Caco-2 (cell line): Measurements from ENCODE around the gene GTPBP4. TPM values are rescaled to one million over a fixed set of nuclear protein-coding genes. Genes with fewer than 3 reads are reported as not detected.

Experiments
- BruUV-seq: library from RNA; stranded (reverse); fragments of 400-500 nt; replicated peaks from 2 replicates; lab custom pipeline; 2021; lab: Mats Ljungman, UMichigan
- CTCF ChIA-PET: fragments of 300-600 bp; sonication (Branson Sonifier 250); formaldehyde crosslinking; loops from one replicate; lab custom pipeline; 2022; ENCODE audit warnings: antibody characterized with exemption; lab: Charles Lee
- POLR2A ChIA-PET: fragments of 300-600 bp; sonication (Branson Sonifier 250); formaldehyde crosslinking; loops from one replicate; lab custom pipeline; 2022; ENCODE audit warnings: antibody characterized with exemption; lab: Charles Lee
- DNase-seq, 2 experiments: peaks; one replicate each; pipeline versions ENCODE4 v3.0.0 to v3.0.0-alpha.2; 2020 to 2022
- H3K27me3 ChIP-seq: replicated peaks from 2 replicates; pipeline ENCODE4 v1.6.0; 2011; ENCODE audit warnings: low read length; ENCODE audit not compliant: control insufficient read depth, insufficient read depth
- H3K36me3 ChIP-seq: 2 replicates; pipeline ENCODE4 v1.5.1; 2011; ENCODE audit warnings: low read length; ENCODE audit not compliant: control insufficient read depth, insufficient read depth
- H3K4me1 ChIP-seq: fragments of 250-450 bp; sonication (Bioruptor Pico); 2 replicates; pipeline ENCODE4 v1.5.1; 2020; ENCODE audit warnings: mild to moderate bottlenecking
- H3K4me3 ChIP-seq: 2 replicates; pipeline ENCODE4 v1.5.1; 2011; ENCODE audit warnings: low read depth, mild to moderate bottlenecking, control low read depth, low read length
- H3K9me3 ChIP-seq: fragments of 250-450 bp; sonication (Bioruptor Pico); 2 replicates; pipeline ENCODE4 v1.5.1; 2020; ENCODE audit warnings: mild to moderate bottlenecking, moderate library complexity
- H3K27ac Mint-ChIP-seq: one replicate; pipeline ENCODE4 v1.8.0; 2022; ENCODE audit warnings: mixed read lengths; ENCODE audit not compliant: unreplicated experiment
- H3K27me3 Mint-ChIP-seq: one replicate; pipeline ENCODE4 v1.8.0; 2022; ENCODE audit warnings: mixed read lengths; ENCODE audit not compliant: insufficient read depth, unreplicated experiment
- H3K36me3 Mint-ChIP-seq: one replicate; pipeline ENCODE4 v1.8.0; 2022; ENCODE audit warnings: mild to moderate bottlenecking, mixed read lengths; ENCODE audit not compliant: insufficient read depth, unreplicated experiment
- H3K4me1 Mint-ChIP-seq: one replicate; pipeline ENCODE4 v1.8.0; 2022; ENCODE audit warnings: low read depth, mixed read lengths; ENCODE audit not compliant: unreplicated experiment
- H3K4me3 Mint-ChIP-seq: one replicate; pipeline ENCODE4 v1.8.0; 2022; ENCODE audit warnings: mild to moderate bottlenecking, moderate library complexity, mixed read lengths; ENCODE audit not compliant: unreplicated experiment
- H3K9me3 Mint-ChIP-seq: one replicate; pipeline ENCODE4 v1.8.0; 2022; ENCODE audit warnings: mixed read lengths; ENCODE audit not compliant: unreplicated experiment
- intact Hi-C: fragments of 100-400 bp; cut with micrococcal nuclease; formaldehyde crosslinking; loops from one replicate; pipeline ENCODE4 v1.10.0; 2022; ENCODE audit not compliant: unreplicated experiment
- total RNA-seq: library from RNA; stranded (reverse); gene quantifications from 2 replicates; pipeline ENCODE4 v1.2.3, GENCODE V29; 2022
- TF ChIP-seq, protein P1 (sequence below), 2 experiments: fragments of 200-600 bp in 1 of 2; IDR thresholded peaks; 1 replicate in 1 of 2; 2 replicates in 1 of 2; pipeline versions ENCODE4 v1.5.1 to v1.8.0; 2011 to 2022; ENCODE audit warnings: antibody characterized with exemption in 1 of 2, control low read depth in 1 of 2, inconsistent platforms in 1 of 2, low read depth in 1 of 2, low read length in 1 of 2, mild to moderate bottlenecking in 1 of 2, moderate library complexity in 1 of 2; ENCODE audit not compliant: insufficient read depth in 1 of 2, severe bottlenecking in 1 of 2, unreplicated experiment in 1 of 2

Gene GTPBP4
- total RNA-seq, 1 experiment from 2014 or later = 202 TPM

DNA sequence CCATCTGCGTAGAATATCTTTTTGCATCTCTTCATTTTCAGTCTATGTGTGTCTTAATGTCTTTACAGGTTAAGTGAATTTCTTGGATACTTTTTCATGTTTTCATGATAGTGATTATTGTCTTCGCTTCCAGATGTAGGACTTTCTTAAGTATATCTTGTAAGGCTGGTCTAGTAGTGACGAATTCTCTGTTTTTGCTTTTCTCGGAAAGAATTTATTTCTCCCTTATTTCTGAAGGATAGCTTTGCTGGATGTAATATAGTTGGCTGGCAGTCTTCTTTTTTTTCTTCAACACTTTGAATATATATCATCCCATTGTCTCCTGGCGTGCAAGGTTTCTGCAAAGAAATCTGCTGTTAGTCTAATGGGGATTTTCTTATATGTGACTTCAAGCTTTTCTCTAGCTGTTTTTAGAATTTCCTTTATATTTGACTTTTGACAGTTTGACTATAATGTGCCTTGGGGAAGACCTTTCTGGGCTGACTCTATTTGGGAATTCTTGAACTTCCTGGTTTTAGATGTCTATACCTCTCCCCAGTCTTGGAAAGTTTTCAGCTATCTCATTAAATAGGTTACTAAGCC lies 14.3 kb downstream of the GTPBP4 start:
- no peaks in the 10 kb centered on the region for H3K27me3 ChIP-seq
- no peak overlapping the region for H3K4me3 Mint-ChIP-seq
- H3K27ac Mint-ChIP-seq = no peak overlapping the region
- no peaks in the 10 kb centered on the region for H3K4me1 Mint-ChIP-seq
- H3K4me1 ChIP-seq = no peaks in the 10 kb centered on the region
- DNase-seq = no peak
- TF ChIP-seq, protein P1, sequence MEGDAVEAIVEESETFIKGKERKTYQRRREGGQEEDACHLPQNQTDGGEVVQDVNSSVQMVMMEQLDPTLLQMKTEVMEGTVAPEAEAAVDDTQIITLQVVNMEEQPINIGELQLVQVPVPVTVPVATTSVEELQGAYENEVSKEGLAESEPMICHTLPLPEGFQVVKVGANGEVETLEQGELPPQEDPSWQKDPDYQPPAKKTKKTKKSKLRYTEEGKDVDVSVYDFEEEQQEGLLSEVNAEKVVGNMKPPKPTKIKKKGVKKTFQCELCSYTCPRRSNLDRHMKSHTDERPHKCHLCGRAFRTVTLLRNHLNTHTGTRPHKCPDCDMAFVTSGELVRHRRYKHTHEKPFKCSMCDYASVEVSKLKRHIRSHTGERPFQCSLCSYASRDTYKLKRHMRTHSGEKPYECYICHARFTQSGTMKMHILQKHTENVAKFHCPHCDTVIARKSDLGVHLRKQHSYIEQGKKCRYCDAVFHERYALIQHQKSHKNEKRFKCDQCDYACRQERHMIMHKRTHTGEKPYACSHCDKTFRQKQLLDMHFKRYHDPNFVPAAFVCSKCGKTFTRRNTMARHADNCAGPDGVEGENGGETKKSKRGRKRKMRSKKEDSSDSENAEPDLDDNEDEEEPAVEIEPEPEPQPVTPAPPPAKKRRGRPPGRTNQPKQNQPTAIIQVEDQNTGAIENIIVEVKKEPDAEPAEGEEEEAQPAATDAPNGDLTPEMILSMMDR (IDR thresholded peaks at IDR 0.05; ENCODE audit: insufficient read depth in 1 of 2, low read depth in 1 of 2, low read length in 1 of 2, severe bottlenecking in 1 of 2, unreplicated experiment in 1 of 2) = no peak
- H3K36me3 Mint-ChIP-seq = peaks cover 100% of the 10 kb centered on the region
- POLR2A ChIA-PET = interaction anchor here (0.7 to 1.6 kb wide), 3 partner anchors 9 to 71 kb away, joined by 3 to 4 read pairs (median 4); partner anchors contain the start of genes GTPBP4 and LARP4B
- intact Hi-C loops = no loop called here
- no TSS peak for BruUV-seq
- no peaks in the 10 kb centered on the region for H3K27me3 Mint-ChIP-seq
- H3K4me3 ChIP-seq = no peak overlapping the region
- H3K36me3 ChIP-seq = peaks cover 23% of the 10 kb centered on the region
- no peaks in the 10 kb centered on the region for H3K9me3 Mint-ChIP-seq
- H3K9me3 ChIP-seq = no peaks in the 10 kb centered on the region
- CTCF ChIA-PET = no interaction called here

DNA sequence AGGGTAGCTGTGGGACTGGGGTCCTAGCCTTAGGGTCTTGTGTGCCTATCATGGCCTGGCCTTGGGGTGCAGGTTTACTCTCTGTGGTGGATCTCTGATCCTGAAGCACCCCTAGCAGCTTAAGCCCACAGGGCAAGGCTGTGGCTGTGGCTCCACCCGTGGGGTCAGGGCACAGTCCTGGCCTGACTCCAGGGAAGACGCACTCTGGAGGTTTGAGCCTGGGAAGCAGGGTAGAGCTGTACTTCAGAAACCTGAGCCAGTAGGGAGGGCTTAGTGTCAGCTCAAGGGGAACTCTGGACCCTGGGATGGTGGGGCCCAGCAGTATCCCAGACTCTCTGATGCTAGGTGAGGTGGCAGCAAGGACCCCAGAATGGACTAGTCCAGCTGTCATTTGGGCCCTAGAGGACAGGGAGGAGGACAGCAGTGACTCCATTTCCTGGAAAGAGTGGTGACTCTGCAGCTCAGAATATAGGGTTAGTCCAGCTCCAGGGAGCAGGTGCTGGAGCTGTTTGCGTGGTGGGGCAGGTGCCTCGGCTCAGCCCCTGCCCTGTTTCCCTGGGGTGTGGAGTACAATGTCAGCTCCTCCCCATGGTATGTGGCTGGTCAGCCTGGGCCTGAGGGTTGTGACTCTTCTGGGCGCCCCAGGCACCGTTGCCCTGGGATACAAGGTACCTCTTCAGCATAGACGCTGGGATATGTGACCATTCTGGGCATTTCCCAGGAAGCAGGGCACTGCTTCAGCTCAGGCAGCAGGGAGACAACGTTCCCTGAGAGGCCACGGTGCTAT lies 15.8 kb downstream of the GTPBP4 start:
- Histone ChIP-seq H3K4me1 (no peaks in the 10 kb centered on the region), H3K36me3 (peaks cover 21% of the 10 kb centered on the region)

DNA sequence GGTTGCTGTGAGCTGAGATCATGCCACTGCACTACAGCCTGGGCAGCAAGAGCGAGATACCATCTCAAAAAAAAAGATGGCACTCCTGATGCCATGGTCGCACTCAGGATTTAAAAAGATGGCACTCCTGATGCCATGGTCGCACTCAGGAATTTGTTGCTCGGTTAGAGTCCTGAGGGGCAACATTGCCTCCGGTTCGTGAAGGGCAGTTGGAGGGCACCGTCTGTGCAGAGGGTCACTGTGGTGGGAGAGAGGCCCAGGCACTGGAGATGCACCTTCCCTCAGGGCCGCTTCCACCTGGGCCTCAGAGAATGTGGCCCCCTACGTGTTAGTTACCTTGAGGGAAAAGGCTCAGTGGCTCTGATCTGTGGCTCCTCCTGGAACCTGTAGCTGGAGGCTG lies 18.3 kb downstream of the GTPBP4 start:
- H3K27me3 Mint-ChIP-seq = no peaks in the 10 kb centered on the region
- DNase-seq = peak in 1 of 2 experiments; percentile 27
- intact Hi-C loops = no loop called here
- H3K4me3 ChIP-seq = no peak overlapping the region
- CTCF ChIA-PET = no interaction called here
- H3K9me3 ChIP-seq = no peaks in the 10 kb centered on the region
- no peak overlapping the region for H3K4me3 Mint-ChIP-seq
- peaks cover 100% of the 10 kb centered on the region for H3K36me3 Mint-ChIP-seq
- no peaks in the 10 kb centered on the region for H3K9me3 Mint-ChIP-seq
- TF ChIP-seq, protein P1 (IDR thresholded peaks at IDR 0.05; ENCODE audit: insufficient read depth in 1 of 2, low read depth in 1 of 2, low read length in 1 of 2, severe bottlenecking in 1 of 2, unreplicated experiment in 1 of 2) = no peak
- no peak overlapping the region for H3K27ac Mint-ChIP-seq
- POLR2A ChIA-PET = no interaction called here
- H3K36me3 ChIP-seq = peaks cover 20% of the 10 kb centered on the region
- H3K4me1 Mint-ChIP-seq = no peaks in the 10 kb centered on the region
- no TSS peak for BruUV-seq
- H3K27me3 ChIP-seq = no peaks in the 10 kb centered on the region
- H3K4me1 ChIP-seq = no peaks in the 10 kb centered on the region

More for the DNA sequence above, 15.8 kb downstream of the GTPBP4 start:
- Mint-ChIP-seq H3K36me3 (peaks cover 100% of the 10 kb centered on the region), H3K9me3 (no peaks in the 10 kb centered on the region), H3K27ac (no peak overlapping the region), H3K4me1 (no peaks in the 10 kb centered on the region), H3K27me3 (no peaks in the 10 kb centered on the region), H3K4me3 (no peak overlapping the region)
- intact Hi-C loops = no loop called here
- TF ChIP-seq, protein P1 (IDR thresholded peaks at IDR 0.05; ENCODE audit: insufficient read depth in 1 of 2, low read depth in 1 of 2, low read length in 1 of 2, severe bottlenecking in 1 of 2, unreplicated experiment in 1 of 2) = no peak
- H3K27me3 ChIP-seq = no peaks in the 10 kb centered on the region
- CTCF ChIA-PET = interaction anchor here (0.6 kb wide), 1 partner anchor 111 kb away, joined by 9 read pairs; no protein-coding TSS in a partner anchor
- BruUV-seq = no TSS peak
- DNase-seq = peak in 1 of 2 experiments; percentile 37
- POLR2A ChIA-PET = interaction anchor here (0.9 to 1.6 kb wide), 2 partner anchors 16 to 73 kb away, joined by 3 to 4 read pairs; partner anchors contain the start of genes GTPBP4 and LARP4B
- no peaks in the 10 kb centered on the region for H3K9me3 ChIP-seq
- H3K4me3 ChIP-seq = no peak overlapping the region
